ENCODE measurements around the gene CDT1. TPM values are rescaled to one million over a fixed set of nuclear protein-coding genes. Genes with fewer than 3 reads are reported as not detected.

The CDT1 gene
- total RNA-seq, 1 experiment from 2014 or later, result 74.1 TPM

DNA sequence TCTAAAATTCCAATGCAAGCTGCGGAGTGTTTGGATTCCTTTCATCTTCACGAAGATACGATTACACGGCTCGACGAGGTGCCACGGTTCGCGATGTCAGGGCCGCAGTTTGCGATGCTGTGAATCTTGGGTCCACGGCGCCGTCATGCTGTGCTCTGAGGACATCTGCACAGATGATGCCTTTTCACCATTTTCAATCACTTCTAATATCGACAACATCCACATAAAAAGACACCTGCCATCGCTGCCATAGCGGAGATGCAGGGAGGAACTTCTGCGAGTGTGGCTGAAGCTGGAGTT lies 14.9 kb downstream of the CDT1 start:
- Histone ChIP-seq H4K5ac (ENCODE audit: insufficient read length, low read depth, low read length) (no peak overlapping the region), H2BK12ac (ENCODE audit: insufficient read length, low read depth, low read length) (no peak overlapping the region)

More for the DNA sequence above, 14.9 kb downstream of the CDT1 start:
- H3K9me3 Mint-ChIP-seq, result no peaks in the 10 kb centered on the region
- H2BK120ac ChIP-seq (ENCODE audit: low read depth, low read length, poor library complexity, severe bottlenecking), result no peak overlapping the region
- H3K4ac ChIP-seq (ENCODE audit: low read depth, low read length), result no peak overlapping the region
- no peaks in the 10 kb centered on the region for H3K27me3 ChIP-seq (ENCODE audit: insufficient read depth, low read length)
- H3K9ac ChIP-seq (ENCODE audit: extremely low read depth, insufficient read length, low read length), result no peak overlapping the region
- H2BK20ac ChIP-seq (ENCODE audit: low read depth, low read length, poor library complexity, severe bottlenecking), result no peak overlapping the region
- no peak overlapping the region for H2AK5ac ChIP-seq (ENCODE audit: insufficient read length, low read length)
- no CpG with 5 or more reads among the region's 18 CpGs for WGBS (ENCODE audit: extremely low coverage, insufficient read length, low lambda C conversion rate)
- H3K36me3 Mint-ChIP-seq (ENCODE audit: insufficient read depth in 1 of 3, low read depth in 3 of 3), result peaks cover 1 to 8% (median 6%) of the 10 kb centered on the region in 3 experiments; a peak in 2 of 7 replicates
- DNase-seq, result no peak
- peak overlapping the region in 2 of 3 experiments; percentile 68 to 84; a peak in 5 of 7 replicates for H3K27ac Mint-ChIP-seq
- H3K23me2 ChIP-seq (ENCODE audit: insufficient read length, low read depth, low read length, poor library complexity, severe bottlenecking), result no peaks in the 10 kb centered on the region
- no peak overlapping the region for H3K56ac ChIP-seq (ENCODE audit: insufficient read length, low read depth, low read length)
- H3K4me2 ChIP-seq (ENCODE audit: insufficient read depth, insufficient read length, low read length), result no peak overlapping the region
- H3K79me2 ChIP-seq (ENCODE audit: insufficient read depth, low read length), result no peaks in the 10 kb centered on the region
- no peak overlapping the region for H4K91ac ChIP-seq (ENCODE audit: insufficient read length, low read depth, low read length)
- no peaks in the 10 kb centered on the region for H3K27me3 Mint-ChIP-seq (ENCODE audit: low read depth)
- no peaks in the 10 kb centered on the region for H3K9me3 ChIP-seq (ENCODE audit: control insufficient read depth, low read depth, low read length)
- no peak overlapping the region for H3K4me3 Mint-ChIP-seq
- H2AFZ ChIP-seq (ENCODE audit: low read length), result no peak overlapping the region
- no peak overlapping the region for H2BK5ac ChIP-seq (ENCODE audit: insufficient read length, low read length)
- H4K20me1 ChIP-seq (ENCODE audit: control insufficient read depth, insufficient read depth, insufficient read length), result no peaks in the 10 kb centered on the region
- H3K27ac ChIP-seq (ENCODE audit: insufficient read length, low read depth, low read length), result no peak overlapping the region
- no peak overlapping the region; the same call in 1 of the 2 replicates for H3K14ac ChIP-seq (ENCODE audit: insufficient read depth, low read length)
- H3K79me1 ChIP-seq (ENCODE audit: insufficient read depth, low read depth, low read length, poor library complexity, severe bottlenecking), result no peaks in the 10 kb centered on the region
- no peak overlapping the region for H3T11ph ChIP-seq (ENCODE audit: low read length)
- no peaks in the 10 kb centered on the region for H3K4me1 ChIP-seq (ENCODE audit: insufficient read depth, low read length)
- no peak overlapping the region for H3K23ac ChIP-seq (ENCODE audit: insufficient read length, low read depth, low read length)
- H2BK15ac ChIP-seq (ENCODE audit: low read depth, low read length), result no peak overlapping the region
- H3K18ac ChIP-seq (ENCODE audit: insufficient read length, low read depth, low read length), result no peak overlapping the region
- H4K8ac ChIP-seq (replicated peaks; ENCODE audit: insufficient read length, low read depth, low read length), result no peak overlapping the region
- no peaks in the 10 kb centered on the region for H3K4me1 Mint-ChIP-seq
- TF ChIP-seq, protein P1, sequence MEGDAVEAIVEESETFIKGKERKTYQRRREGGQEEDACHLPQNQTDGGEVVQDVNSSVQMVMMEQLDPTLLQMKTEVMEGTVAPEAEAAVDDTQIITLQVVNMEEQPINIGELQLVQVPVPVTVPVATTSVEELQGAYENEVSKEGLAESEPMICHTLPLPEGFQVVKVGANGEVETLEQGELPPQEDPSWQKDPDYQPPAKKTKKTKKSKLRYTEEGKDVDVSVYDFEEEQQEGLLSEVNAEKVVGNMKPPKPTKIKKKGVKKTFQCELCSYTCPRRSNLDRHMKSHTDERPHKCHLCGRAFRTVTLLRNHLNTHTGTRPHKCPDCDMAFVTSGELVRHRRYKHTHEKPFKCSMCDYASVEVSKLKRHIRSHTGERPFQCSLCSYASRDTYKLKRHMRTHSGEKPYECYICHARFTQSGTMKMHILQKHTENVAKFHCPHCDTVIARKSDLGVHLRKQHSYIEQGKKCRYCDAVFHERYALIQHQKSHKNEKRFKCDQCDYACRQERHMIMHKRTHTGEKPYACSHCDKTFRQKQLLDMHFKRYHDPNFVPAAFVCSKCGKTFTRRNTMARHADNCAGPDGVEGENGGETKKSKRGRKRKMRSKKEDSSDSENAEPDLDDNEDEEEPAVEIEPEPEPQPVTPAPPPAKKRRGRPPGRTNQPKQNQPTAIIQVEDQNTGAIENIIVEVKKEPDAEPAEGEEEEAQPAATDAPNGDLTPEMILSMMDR (conservative IDR thresholded peaks at IDR 0.05), result no peak

Measured in H9 (cell line).